ENCODE data around the gene OXLD1.

DNA sequence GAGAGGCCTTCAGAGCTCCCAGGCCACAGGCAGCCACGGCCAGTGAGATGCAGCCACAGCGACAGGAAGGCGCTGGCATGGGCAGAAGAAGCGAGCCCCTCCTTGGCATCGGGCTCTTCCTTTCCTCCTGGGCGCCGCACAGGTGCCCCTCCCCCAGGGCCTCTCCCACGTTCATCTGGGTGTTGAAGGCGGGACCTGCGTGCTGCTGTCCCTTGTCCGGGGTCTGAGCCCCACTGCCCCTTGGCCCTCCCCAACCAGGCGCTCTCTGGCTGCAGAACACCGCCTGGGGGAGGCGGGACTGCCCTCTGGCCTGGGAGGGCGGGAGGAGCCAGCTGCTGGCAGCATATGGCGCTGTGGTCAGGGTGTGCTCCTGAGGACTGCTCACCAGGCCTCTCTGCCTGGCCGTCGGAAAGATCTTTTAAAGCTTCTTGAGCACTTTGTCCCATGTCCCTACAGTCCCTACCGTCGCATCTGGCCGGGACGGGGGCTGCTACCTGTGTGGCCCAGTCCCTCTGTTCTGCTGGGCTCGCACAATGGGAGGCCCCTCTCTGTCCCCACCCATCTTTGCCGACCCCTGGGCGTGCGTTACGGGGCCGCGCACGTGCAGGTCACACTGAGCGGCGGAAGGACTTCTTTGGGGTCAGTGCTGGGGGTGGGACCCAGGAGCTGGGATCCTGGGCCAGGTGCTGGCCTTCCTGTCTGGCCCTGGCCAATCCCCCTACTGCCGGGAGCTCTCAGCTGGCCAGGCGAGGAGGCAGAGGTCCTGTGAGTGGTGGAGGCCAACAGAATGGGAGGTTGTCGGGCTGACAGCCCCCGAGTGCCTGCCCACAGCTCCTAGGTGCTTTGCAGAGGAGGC, 47.4 kb upstream of the OXLD1 start:
- no peak for TF ChIP-seq POLR2A (IDR thresholded peaks at IDR 0.05; ENCODE audit: low read length)
- no peak for TF ChIP-seq GATA1 (IDR thresholded peaks at IDR 0.05; ENCODE audit: low read depth, low read length)
